Esophagus muscularis mucosa (tissue), 4 donors: ENCODE measurements around the gene EFHC1.
"Not testable (repeated sequence)": the region's sequence is repeated elsewhere in the genome, so short reads cannot be mapped to it uniquely, and the experiment has no call there.

Experiments used
- CTCF ChIP-seq, 3 experiments: fragments of 200-600 bp in 2 of 3; fragments of 450-650 bp in 1 of 3; sonication (generic) in 2 of 3; IDR thresholded peaks; one replicate each; pipeline ENCODE4 v1.5.1; 2017 to 2019; ENCODE audit warnings: antibody characterized with exemption in 3 of 3, mild to moderate bottlenecking in 2 of 3, moderate library complexity in 1 of 3
- EP300 ChIP-seq: sonication (generic); formaldehyde crosslinking; IDR thresholded peaks from one replicate; pipeline ENCODE4 v1.6.1; 2017; ENCODE audit warnings: antibody characterized with exemption
- POLR2A ChIP-seq: fragments of 450-650 bp; IDR thresholded peaks from one replicate; pipeline ENCODE4 v1.6.1; 2017; ENCODE audit warnings: antibody characterized with exemption, moderate library complexity, mild to moderate bottlenecking, low read depth

- TF ChIP-seq CTCF (IDR thresholded peaks at IDR 0.05); POLR2A; EP300: not testable (repeated sequence)
These were observed 41.1 kb downstream of the EFHC1 start for GRCh38 chr6:52461194-52461593.
